ENCODE data around the gene CD72.

The CD72 gene

GRCh38 chr9:35569206-35569605 is 49.0 kb downstream of the CD72 start:
- no peak overlapping the region for H3K4me3 ChIP-seq (ENCODE audit: low read depth, low read length)
- no peak for DNase-seq (ENCODE audit: low read depth)
- no peak for TF ChIP-seq MAX (IDR thresholded peaks at IDR 0.05; ENCODE audit: low read depth, low read length)
- TF ChIP-seq MYC (IDR thresholded peaks at IDR 0.05; ENCODE audit: low read depth, low read length), result no peak

DNA sequence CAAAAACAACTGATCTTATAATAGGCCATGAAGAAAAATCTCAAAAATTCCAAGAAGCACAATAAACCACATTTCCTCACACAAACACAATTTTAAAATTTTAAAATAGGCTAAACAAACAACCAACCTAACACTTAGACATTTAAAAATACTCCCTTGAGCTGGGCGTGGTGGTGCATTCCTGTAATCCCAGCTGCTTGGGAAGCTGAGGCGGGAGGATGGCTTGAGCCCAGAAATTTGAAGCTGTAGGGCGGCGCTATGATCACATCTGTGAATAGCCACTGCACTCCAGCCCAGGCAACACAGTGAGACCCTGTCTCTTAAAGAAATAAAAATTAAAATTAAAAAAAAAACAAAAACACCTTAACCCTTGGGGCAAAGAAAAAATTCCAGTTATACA is 50.0 kb downstream of the CD72 start:
- peak; percentile 13 for TF ChIP-seq CTCF (IDR thresholded peaks at IDR 0.05; ENCODE audit: low read depth, low read length)
- TF ChIP-seq MYC (IDR thresholded peaks at IDR 0.05; ENCODE audit: low read depth, low read length), result no peak
- H3K4me3 ChIP-seq (ENCODE audit: low read depth, low read length), result no peak overlapping the region
- DNase-seq (ENCODE audit: low read depth), result no peak

- no peak overlapping the region for H3K4me3 ChIP-seq (ENCODE audit: low read depth, low read length)
- no peak for DNase-seq (ENCODE audit: low read depth)
- TF ChIP-seq MYC (IDR thresholded peaks at IDR 0.05; ENCODE audit: low read depth, low read length) (no peak), CTCF (IDR thresholded peaks at IDR 0.05; ENCODE audit: low read depth, low read length) (peak; percentile 19)
Observed at GRCh38 chr9:35566417-35566816, 51.8 kb downstream of the CD72 start.

DNA sequence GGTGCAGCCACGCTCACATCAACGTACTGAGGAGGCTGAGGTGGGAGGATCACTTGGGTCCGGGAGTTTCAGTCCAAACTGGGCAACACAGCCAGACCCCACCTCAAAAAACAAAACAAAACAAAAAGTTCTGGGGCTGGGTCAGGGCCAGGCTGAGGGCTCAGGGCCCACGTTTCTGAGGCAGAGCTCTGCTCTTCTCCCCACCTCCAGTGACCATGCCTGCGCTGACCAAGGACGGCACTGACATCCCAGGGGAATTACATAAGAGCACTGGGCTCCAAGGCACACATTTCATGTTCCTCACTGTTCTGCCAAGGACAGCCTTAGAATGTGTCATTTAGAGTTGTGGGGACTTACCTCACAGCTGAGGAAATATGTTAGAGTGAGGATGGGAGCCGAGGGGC is 53.6 kb downstream of the CD72 start:
- H3K4me3 ChIP-seq (ENCODE audit: low read depth, low read length), result no peak overlapping the region
- TF ChIP-seq POLR2A (IDR thresholded peaks at IDR 0.05; ENCODE audit: extremely low read depth, insufficient read length), result no peak
- no peak for TF ChIP-seq CTCF (IDR thresholded peaks at IDR 0.05; ENCODE audit: low read depth, low read length)
- TF ChIP-seq MAX (IDR thresholded peaks at IDR 0.05; ENCODE audit: low read depth, low read length), result no peak
- TF ChIP-seq MYC (IDR thresholded peaks at IDR 0.05; ENCODE audit: low read depth, low read length), result no peak
- DNase-seq (ENCODE audit: low read depth), result no peak

DNA sequence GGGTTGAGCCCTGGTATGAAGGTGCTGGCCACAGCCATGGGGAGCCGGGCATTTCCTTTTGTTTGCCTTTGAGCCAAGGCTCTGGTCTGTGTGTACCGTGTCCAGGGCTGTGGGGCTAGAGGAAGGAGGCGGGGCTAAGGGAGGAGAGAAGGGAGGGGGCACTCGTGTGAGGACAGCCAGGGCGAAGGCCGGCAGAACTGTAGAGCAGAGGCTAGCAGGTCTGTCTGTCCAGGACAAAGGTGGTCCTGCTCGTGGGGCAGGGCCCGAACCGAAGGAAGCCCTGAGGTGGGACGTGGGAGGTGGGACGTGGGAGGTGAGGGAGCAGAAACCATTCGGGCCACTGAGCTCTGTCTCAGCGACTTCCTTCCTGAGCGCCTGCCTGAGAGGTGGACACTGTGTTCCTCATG is 54.4 kb downstream of the CD72 start:
- no peak overlapping the region for H3K4me3 ChIP-seq (ENCODE audit: low read depth, low read length)
- DNase-seq (ENCODE audit: low read depth), result no peak
- TF ChIP-seq MYC (IDR thresholded peaks at IDR 0.05; ENCODE audit: low read depth, low read length), result no peak
- no peak for TF ChIP-seq CTCF (IDR thresholded peaks at IDR 0.05; ENCODE audit: low read depth, low read length)
- no peak for TF ChIP-seq POLR2A (IDR thresholded peaks at IDR 0.05; ENCODE audit: extremely low read depth, insufficient read length)
- no peak for TF ChIP-seq MAX (IDR thresholded peaks at IDR 0.05; ENCODE audit: low read depth, low read length)

DNA sequence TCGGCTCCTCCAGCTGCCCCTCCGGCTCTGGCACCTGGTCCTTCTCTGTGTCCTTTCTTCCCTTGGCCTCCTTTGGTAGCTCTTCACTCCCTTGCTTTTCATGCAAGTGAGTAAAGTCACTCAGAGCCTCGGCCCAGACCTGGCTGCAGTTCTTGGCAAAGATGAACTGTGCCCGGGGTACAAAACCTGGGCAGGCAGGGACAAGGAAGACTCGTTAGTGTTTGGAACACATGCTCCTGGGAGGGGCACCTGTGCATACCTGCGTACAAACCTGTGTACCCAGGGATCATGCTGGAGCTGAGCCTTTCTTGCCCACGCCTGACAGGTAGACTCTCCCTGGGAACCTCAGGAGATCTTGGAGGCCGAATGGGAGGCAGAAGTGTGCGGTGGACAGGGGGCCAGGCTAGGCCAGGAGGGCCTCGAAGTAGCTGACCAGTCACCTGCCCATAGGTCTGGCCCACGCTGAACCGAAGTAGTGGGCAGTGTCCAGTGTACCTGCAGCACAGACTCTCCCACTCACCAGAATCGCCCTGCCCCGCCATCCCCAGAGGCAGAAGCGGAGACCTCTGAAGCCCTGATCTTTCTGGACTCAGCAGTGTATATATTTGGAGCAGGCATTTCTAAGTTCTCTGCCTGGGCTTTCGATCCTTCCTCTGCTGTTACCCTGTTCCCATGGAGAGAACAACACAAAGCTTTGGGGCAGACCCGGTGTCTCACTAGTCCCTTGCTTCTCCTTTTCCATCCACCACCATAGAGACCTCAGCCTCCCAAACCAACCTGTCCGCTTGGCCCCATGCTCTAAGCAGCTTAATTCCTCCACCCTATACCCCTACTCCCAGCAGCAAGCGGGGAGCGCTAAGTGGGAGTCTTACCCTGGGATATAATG is 55.1 kb downstream of the CD72 start:
- DNase-seq (ENCODE audit: low read depth), result no peak
- H3K4me3 ChIP-seq (ENCODE audit: low read depth, low read length), result no peak overlapping the region
- no peak for TF ChIP-seq POLR2A (IDR thresholded peaks at IDR 0.05; ENCODE audit: extremely low read depth, insufficient read length)
- no peak for TF ChIP-seq CTCF (IDR thresholded peaks at IDR 0.05; ENCODE audit: low read depth, low read length)
- TF ChIP-seq MAX (IDR thresholded peaks at IDR 0.05; ENCODE audit: low read depth, low read length), result no peak
- TF ChIP-seq MYC (IDR thresholded peaks at IDR 0.05; ENCODE audit: low read depth, low read length), result no peak

Measured in NB4 (cell line).